Uterus (tissue), 4 donors: ENCODE results near the gene PTPRN2. TPM values are rescaled to one million over a fixed set of nuclear protein-coding genes. Genes with fewer than 3 reads are reported as not detected.

Source experiments
- DNase-seq, 2 donors: peaks; one replicate each; pipeline ENCODE4 v3.0.0-alpha.2; 2019 to 2020
- H3K27ac ChIP-seq, 2 donors: fragments of 200-600 bp; sonication (generic); 1 replicate in 1 of 2; 2 replicates in 1 of 2; pipeline ENCODE4 v1.5.1; 2016 to 2018
- H3K27me3 ChIP-seq, 2 donors: fragments of 200-600 bp; sonication (generic); one replicate each; pipeline ENCODE4 v1.5.1; 2018 to 2019; ENCODE audit warnings: control low read depth in 1 of 2
- H3K36me3 ChIP-seq, 2 donors: fragments of 200-600 bp; sonication (generic); one replicate each; pipeline ENCODE4 v1.5.1; 2019; ENCODE audit warnings: control low read depth in 1 of 2
- H3K4me1 ChIP-seq, 2 donors: fragments of 200-600 bp; sonication (generic); one replicate each; pipeline ENCODE4 v1.5.1; 2018 to 2019; ENCODE audit warnings: control low read depth in 1 of 2
- H3K4me3 ChIP-seq, 2 donors: fragments of 200-600 bp; sonication (generic); 1 replicate in 1 of 2; 2 replicates in 1 of 2; pipeline ENCODE4 v1.5.1; 2018 to 2019; ENCODE audit warnings: mild to moderate bottlenecking in 1 of 2
- H3K9me3 ChIP-seq, 2 donors: fragments of 200-600 bp; sonication (generic); one replicate each; pipeline ENCODE4 v1.5.1; 2019; ENCODE audit warnings: control low read depth in 1 of 2
- POLR2A ChIP-seq, 2 donors: fragments of 450-650 bp; IDR thresholded peaks; one replicate each; pipeline ENCODE4 v1.6.1; 2016; ENCODE audit warnings: antibody characterized with exemption in 2 of 2, mild to moderate bottlenecking in 1 of 2, moderate library complexity in 1 of 2
- intact Hi-C: fragments of 100-400 bp; cut with DNase I; formaldehyde crosslinking; loops from one replicate; pipeline ENCODE4 v1.15.1; 2023; ENCODE audit warnings: low total_unique reads
- total RNA-seq, 4 donors: library from RNA; depleted of rRNA in 3 of 4; stranded (reverse); fragments of >200 nt in 3 of 4; gene quantifications; one replicate each; pipeline versions ENCODE4 v1.1.0 to v1.2.4, GENCODE V29; 2014 to 2023
- TF ChIP-seq, protein P1 (sequence below), 4 experiments: fragments of 200-600 bp in 2 of 4; fragments of 450-650 bp in 2 of 4; sonication (generic) in 2 of 4; IDR thresholded peaks; one replicate each; pipeline ENCODE4 v1.5.1; 2016 to 2019; ENCODE audit warnings: antibody characterized with exemption in 4 of 4, mild to moderate bottlenecking in 2 of 4, moderate library complexity in 1 of 4
- donor health status: DM: yes; HTN: yes; CAD: no.

The PTPRN2 gene
- total RNA-seq, 4 donors from 2014 or later = 1.2 to 5.2 (median 2.3) TPM

DNA sequence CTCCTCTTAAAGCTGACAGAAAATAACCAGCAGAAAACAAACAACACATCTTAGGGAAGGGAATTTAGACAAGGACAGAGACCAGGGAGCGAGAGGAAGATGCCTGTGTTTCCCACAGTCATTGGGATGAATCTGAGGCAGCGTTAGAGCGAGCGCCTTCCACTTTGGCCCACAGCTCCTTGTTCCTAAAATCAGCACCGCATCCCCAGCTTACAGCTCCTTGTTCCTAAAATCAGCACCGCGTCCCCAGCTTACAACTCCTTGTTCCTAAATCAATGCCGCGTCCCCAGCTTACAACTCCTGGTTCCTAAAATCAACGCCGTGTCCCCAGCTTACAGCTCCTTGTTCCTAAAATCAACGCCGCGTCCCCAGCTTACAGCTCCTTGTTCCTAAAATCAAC, 593.3 kb downstream of the PTPRN2 start:
- no peak overlapping the region for H3K27ac ChIP-seq
- intact Hi-C loops = no loop called here
- H3K27me3 ChIP-seq = no peaks in the 10 kb centered on the region
- H3K9me3 ChIP-seq = no peaks in the 10 kb centered on the region
- no peak for DNase-seq
- H3K4me1 ChIP-seq = no peaks in the 10 kb centered on the region
- H3K36me3 ChIP-seq = no peaks in the 10 kb centered on the region
- TF ChIP-seq POLR2A (IDR thresholded peaks at IDR 0.05) = no peak
- TF ChIP-seq, protein P1, sequence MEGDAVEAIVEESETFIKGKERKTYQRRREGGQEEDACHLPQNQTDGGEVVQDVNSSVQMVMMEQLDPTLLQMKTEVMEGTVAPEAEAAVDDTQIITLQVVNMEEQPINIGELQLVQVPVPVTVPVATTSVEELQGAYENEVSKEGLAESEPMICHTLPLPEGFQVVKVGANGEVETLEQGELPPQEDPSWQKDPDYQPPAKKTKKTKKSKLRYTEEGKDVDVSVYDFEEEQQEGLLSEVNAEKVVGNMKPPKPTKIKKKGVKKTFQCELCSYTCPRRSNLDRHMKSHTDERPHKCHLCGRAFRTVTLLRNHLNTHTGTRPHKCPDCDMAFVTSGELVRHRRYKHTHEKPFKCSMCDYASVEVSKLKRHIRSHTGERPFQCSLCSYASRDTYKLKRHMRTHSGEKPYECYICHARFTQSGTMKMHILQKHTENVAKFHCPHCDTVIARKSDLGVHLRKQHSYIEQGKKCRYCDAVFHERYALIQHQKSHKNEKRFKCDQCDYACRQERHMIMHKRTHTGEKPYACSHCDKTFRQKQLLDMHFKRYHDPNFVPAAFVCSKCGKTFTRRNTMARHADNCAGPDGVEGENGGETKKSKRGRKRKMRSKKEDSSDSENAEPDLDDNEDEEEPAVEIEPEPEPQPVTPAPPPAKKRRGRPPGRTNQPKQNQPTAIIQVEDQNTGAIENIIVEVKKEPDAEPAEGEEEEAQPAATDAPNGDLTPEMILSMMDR (IDR thresholded peaks at IDR 0.05) = no peak
- no peak overlapping the region for H3K4me3 ChIP-seq

DNA sequence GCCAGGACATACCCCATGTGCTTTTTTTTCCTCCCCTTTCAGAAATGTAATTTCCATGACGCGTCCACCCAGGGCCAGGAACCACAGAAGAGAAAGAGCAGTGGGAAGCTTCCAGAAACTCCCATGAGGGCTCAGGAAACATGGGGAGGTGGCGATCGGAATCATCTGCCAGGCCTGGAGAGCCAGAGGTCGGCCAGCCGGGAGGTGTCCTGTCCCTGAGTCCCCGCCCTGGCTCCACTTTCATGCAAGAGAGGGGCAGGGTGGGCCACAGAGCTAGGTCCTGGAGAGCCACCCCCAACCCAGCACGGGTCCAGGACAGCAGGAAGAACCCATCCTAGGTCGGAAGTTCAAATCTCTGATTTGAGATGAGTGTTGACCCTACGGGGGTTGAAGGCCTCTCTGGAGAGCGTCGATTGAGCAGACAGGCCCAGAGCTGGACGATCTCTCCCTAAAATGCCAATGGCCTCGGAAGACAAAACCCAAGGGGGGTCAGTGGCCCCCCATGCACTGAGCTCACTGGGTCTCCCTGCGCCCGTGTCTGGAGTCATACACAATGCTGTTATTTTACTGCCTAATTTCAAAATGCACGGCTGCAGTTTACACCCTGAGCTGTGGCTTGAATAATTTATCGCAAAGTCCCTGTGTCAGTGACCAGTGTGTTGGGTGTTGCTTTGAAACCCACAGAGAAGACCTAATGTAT, 594.1 kb downstream of the PTPRN2 start:
- no peak overlapping the region for H3K4me3 ChIP-seq
- TF ChIP-seq, protein P1 (IDR thresholded peaks at IDR 0.05) = no peak
- TF ChIP-seq POLR2A (IDR thresholded peaks at IDR 0.05) = no peak
- H3K4me1 ChIP-seq = no peaks in the 10 kb centered on the region

DNA sequence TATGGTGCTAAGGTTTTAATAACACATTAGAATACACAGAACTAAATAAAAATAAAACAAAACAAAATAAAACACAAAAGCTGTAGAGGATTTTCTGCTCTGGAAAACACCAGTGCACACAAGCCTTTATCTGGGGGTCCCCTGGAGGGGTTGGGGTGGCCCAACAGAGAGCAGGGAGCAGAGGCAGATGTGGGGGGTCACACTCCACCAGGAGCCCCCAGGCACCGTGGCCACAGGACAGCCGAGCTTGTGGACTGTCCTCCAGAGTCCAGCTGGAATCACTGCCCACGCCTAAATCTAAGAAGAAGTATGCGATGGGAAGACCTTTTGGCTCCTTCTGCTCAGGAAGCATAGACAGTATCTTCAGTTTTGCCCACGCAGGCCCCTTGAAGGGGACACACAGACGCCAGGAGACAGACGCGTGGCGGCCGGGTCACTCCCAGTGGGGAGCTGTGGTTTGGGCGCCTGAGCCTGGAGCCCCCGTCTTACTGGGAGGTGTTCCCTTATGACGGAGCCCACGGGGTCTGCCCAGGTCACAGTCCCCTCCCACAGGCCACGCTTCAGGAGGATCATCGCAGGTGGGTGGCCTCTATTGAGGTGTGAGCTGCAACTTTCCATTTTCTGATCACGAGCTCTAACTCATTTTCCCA, 595.0 kb downstream of the PTPRN2 start:
- intact Hi-C loops = no loop called here
- no peak for DNase-seq
- Histone ChIP-seq H3K9me3 (no peaks in the 10 kb centered on the region), H3K36me3 (no peaks in the 10 kb centered on the region), H3K4me3 (no peak overlapping the region), H3K4me1 (no peaks in the 10 kb centered on the region), H3K27ac (no peak overlapping the region), H3K27me3 (no peaks in the 10 kb centered on the region)
- TF ChIP-seq POLR2A (IDR thresholded peaks at IDR 0.05) = no peak
- TF ChIP-seq, protein P1 (IDR thresholded peaks at IDR 0.05) = no peak

More for the DNA sequence above, 594.1 kb downstream of the PTPRN2 start:
- H3K36me3 ChIP-seq = no peaks in the 10 kb centered on the region
- H3K27me3 ChIP-seq = no peaks in the 10 kb centered on the region
- no peaks in the 10 kb centered on the region for H3K9me3 ChIP-seq
- no peak for DNase-seq
- H3K27ac ChIP-seq = no peak overlapping the region
- intact Hi-C loops = no loop called here

DNA sequence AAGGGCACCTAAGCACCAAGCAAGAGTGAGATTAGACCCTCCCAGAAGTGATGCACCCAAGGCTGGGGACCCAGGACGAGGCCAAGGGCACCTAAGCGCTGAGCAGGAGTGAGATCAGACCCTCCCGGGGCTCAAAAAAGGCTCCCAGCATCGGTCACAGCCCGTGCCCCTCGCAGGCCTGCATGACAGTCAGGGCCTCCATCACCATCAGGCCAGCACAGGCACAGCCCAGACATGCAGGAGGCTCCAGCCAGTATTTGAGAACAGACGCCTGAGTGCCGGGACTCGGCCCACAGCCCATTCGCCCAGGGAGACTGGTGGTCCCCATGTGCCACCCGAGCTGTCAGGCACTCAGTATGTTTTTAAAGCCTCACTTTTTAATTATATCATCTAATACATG, 595.9 kb downstream of the PTPRN2 start:
- H3K4me3 ChIP-seq = no peak overlapping the region
- intact Hi-C loops = no loop called here
- no peaks in the 10 kb centered on the region for H3K36me3 ChIP-seq
- no peak for DNase-seq
- no peaks in the 10 kb centered on the region for H3K9me3 ChIP-seq
- H3K27ac ChIP-seq = no peak overlapping the region
- no peaks in the 10 kb centered on the region for H3K27me3 ChIP-seq
- H3K4me1 ChIP-seq = no peaks in the 10 kb centered on the region
- no peak for TF ChIP-seq POLR2A (IDR thresholded peaks at IDR 0.05)
- TF ChIP-seq, protein P1 (IDR thresholded peaks at IDR 0.05) = no peak

DNA sequence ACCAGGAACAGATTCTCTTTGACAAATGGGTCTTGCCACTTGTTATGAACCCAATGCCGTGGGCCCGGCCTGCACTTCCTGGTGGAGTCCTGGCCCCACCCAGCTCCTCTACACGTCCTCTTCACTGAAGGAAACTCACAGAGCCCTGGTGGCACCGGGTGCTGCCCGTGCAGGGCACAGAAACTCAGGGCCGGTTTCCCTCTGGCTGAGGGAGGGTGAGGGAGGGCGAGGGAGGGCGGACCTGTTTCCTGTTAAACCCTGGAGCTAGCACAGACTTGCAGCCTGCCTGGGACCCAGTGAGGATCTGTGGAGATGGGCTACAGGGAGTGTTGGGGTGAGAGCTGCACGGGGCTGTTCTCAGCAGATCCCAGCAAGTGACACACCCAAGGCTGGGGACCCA, 596.3 kb downstream of the PTPRN2 start:
- DNase-seq = no peak

More for the DNA sequence above, 596.3 kb downstream of the PTPRN2 start:
- H3K36me3 ChIP-seq = no peaks in the 10 kb centered on the region
- intact Hi-C loops = no loop called here
- no peak overlapping the region for H3K4me3 ChIP-seq
- no peaks in the 10 kb centered on the region for H3K4me1 ChIP-seq
- no peak overlapping the region for H3K27ac ChIP-seq
- TF ChIP-seq, protein P1 (IDR thresholded peaks at IDR 0.05) = no peak
- TF ChIP-seq POLR2A (IDR thresholded peaks at IDR 0.05) = no peak
- H3K9me3 ChIP-seq = no peaks in the 10 kb centered on the region
- H3K27me3 ChIP-seq = no peaks in the 10 kb centered on the region
